B cell (primary cell): ENCODE measurements around the gene PFKFB1.

Source experiments
- EZH2 ChIP-seq: IDR thresholded peaks from 2 replicates; pipeline ENCODE4 v1.6.1; 2012; ENCODE audit warnings: borderline replicate concordance, low read depth, mild to moderate bottlenecking, moderate library complexity, low read length; ENCODE audit not compliant: insufficient read depth, poor library complexity, severe bottlenecking
- TF ChIP-seq, protein P1 (sequence below): fragments of 200-600 bp; IDR thresholded peaks from one replicate; pipeline ENCODE4 v1.8.0; 2022; ENCODE audit warnings: antibody characterized with exemption, mild to moderate bottlenecking

GRCh38 chrX:55041514-55041913 is 47.5 kb upstream of the PFKFB1 start:
- TF ChIP-seq, protein P1, sequence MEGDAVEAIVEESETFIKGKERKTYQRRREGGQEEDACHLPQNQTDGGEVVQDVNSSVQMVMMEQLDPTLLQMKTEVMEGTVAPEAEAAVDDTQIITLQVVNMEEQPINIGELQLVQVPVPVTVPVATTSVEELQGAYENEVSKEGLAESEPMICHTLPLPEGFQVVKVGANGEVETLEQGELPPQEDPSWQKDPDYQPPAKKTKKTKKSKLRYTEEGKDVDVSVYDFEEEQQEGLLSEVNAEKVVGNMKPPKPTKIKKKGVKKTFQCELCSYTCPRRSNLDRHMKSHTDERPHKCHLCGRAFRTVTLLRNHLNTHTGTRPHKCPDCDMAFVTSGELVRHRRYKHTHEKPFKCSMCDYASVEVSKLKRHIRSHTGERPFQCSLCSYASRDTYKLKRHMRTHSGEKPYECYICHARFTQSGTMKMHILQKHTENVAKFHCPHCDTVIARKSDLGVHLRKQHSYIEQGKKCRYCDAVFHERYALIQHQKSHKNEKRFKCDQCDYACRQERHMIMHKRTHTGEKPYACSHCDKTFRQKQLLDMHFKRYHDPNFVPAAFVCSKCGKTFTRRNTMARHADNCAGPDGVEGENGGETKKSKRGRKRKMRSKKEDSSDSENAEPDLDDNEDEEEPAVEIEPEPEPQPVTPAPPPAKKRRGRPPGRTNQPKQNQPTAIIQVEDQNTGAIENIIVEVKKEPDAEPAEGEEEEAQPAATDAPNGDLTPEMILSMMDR: no peak
- no peak for TF ChIP-seq EZH2
